ENCODE data around the gene PPIF. TPM values are rescaled to one million over a fixed set of nuclear protein-coding genes. Genes with fewer than 3 reads are reported as not detected.

Gene PPIF
- total and polyA plus RNA-seq, 2 donors (not counting 3 experiments of a cell fraction or from before 2014, with no cell fraction given): 50.7 to 51.2 TPM

DNA sequence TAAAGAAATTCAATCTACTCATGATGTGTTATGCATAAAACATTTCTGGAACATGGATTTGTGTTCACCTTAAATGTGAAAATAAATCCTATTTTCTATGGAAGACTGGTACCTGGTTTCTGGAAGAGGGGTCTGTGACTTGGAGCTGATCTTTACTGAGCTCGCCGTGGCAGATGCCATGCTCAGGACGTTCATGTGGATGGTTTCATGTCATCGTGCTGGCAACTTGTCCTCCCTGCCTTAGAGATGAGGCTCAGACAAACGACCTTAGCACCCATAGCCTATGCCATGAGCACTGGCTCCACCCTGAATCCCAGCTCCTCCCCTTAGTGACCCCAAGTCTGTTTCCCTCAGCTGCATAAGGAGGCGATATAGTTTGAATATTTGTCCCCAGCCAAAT, 7.3 kb downstream of the PPIF start:
- TF ChIP-seq, protein P1, sequence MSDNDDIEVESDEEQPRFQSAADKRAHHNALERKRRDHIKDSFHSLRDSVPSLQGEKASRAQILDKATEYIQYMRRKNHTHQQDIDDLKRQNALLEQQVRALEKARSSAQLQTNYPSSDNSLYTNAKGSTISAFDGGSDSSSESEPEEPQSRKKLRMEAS (IDR thresholded peaks at IDR 0.05; ENCODE audit: insufficient read depth, insufficient read length): no peak
- no peak for TF ChIP-seq FOS (IDR thresholded peaks at IDR 0.05; ENCODE audit: borderline replicate concordance, insufficient read depth, low read length)
- TF ChIP-seq MYC (IDR thresholded peaks at IDR 0.05; ENCODE audit: low read depth, low read length): no peak
- Histone ChIP-seq H3K9ac (replicated peaks; ENCODE audit: extremely low read depth, insufficient read depth, low read length) (no peak overlapping the region), H3K4me3 (replicated peaks in 1 of 3; ENCODE audit: insufficient read depth in 1 of 3, low read depth in 1 of 3, low read length in 3 of 3) (no peak overlapping the region), H3K4me1 (ENCODE audit: control insufficient read depth, extremely low read depth, insufficient read depth, low read length) (no peaks in the 10 kb centered on the region), H2AFZ (ENCODE audit: low read depth, low read length) (no peak overlapping the region), H3K36me3 (ENCODE audit: control insufficient read depth in 2 of 2, extremely low read depth in 1 of 2, insufficient read depth in 2 of 2, low read length in 2 of 2) (peaks cover 7 to 36% of the 10 kb centered on the region in 2 experiments), H3K79me2 (ENCODE audit: control insufficient read depth, insufficient read depth, low read length) (no peaks in the 10 kb centered on the region), H3K4me2 (ENCODE audit: insufficient read depth, low read length) (no peak overlapping the region), H3K27me3 (ENCODE audit: control insufficient read depth in 2 of 2, insufficient read depth in 2 of 2, low read length in 2 of 2) (no peaks in the 10 kb centered on the region), H3K9me3 (replicated peaks; ENCODE audit: control insufficient read depth, insufficient read depth, low read length) (no peaks in the 10 kb centered on the region), H3K27ac (ENCODE audit: insufficient read depth, low read depth, low read length) (no peak overlapping the region), H3K9me1 (replicated peaks; ENCODE audit: control insufficient read depth, extremely low read depth, insufficient read depth, low read length) (no peaks in the 10 kb centered on the region), H4K20me1 (replicated peaks; ENCODE audit: control insufficient read depth, extremely low read depth, insufficient read depth, low read length) (no peaks in the 10 kb centered on the region)
- no TSS peak for BruUV-seq (replicated peaks)
- no peak for FAIRE-seq
- no peak for DNase-seq (ENCODE audit: low read depth, low spot score)
- intact Hi-C loops (cut with micrococcal nuclease) (no loop called here), dilution Hi-C loops (cut with MboI; ENCODE audit: extremely low pct_ligation_motif_present, low sequenced_read_pairs) (no loop called here)
- ChIA-PET CTCF (interaction anchor here (1.0 kb wide), 1 partner anchor 20 kb away, joined by 3 read pairs; no protein-coding TSS in a partner anchor), POLR2A (no interaction called here)

DNA sequence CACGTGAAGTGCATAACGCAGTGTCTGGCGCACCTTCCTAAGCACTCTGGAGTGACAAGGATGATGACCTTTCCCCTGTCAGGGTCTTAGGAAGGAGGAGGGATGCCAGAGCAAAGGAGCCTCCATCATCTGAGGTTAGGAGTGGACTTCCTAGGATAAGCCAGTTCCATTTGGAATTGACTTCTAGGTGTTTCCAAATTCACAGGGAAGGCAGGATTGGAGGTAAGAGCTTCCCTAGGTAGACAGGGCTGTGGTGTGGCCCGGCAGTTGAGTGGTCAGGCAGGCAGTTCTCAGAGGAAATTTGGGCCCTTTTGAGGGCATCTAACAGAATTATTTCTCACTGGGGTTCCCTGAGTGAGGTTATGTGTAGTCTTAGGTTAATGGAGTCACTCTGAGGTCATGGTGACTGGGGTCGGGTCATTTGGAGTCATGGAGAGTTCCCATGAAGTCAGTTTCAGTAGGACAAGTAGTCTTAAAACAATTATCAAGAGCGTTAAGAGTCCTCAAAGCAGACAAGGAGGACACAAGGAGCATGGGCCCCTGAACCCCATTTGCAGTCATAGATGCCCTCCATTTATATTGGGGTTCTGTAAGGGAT, 8.2 kb downstream of the PPIF start:
- intact Hi-C loops (cut with micrococcal nuclease) (no loop called here), dilution Hi-C loops (cut with MboI; ENCODE audit: extremely low pct_ligation_motif_present, low sequenced_read_pairs) (no loop called here)
- no peaks in the 10 kb centered on the region for H3K9me3 ChIP-seq (replicated peaks; ENCODE audit: control insufficient read depth, insufficient read depth, low read length)
- H3K4me1 ChIP-seq (ENCODE audit: control insufficient read depth, extremely low read depth, insufficient read depth, low read length): no peaks in the 10 kb centered on the region
- TF ChIP-seq EZH2 (IDR thresholded peaks at IDR 0.05; ENCODE audit: borderline replicate concordance, low read depth, low read length, severe bottlenecking) (no peak), JUN (IDR thresholded peaks at IDR 0.05; ENCODE audit: borderline replicate concordance, insufficient read depth, insufficient read length, low read depth) (no peak), GATA2 (IDR thresholded peaks at IDR 0.05; ENCODE audit: insufficient read depth, insufficient read length, low read depth, low read length) (no peak), FOS (IDR thresholded peaks at IDR 0.05; ENCODE audit: borderline replicate concordance, insufficient read depth, low read length) (no peak), POLR2AphosphoS5 (IDR thresholded peaks at IDR 0.05; ENCODE audit: insufficient read depth, low read depth, low read length) (no peak), MYC (IDR thresholded peaks at IDR 0.05; ENCODE audit: low read depth, low read length) (no peak), POLR2A (IDR thresholded peaks at IDR 0.05; ENCODE audit: low read depth, low read length) (no peak)
- TF ChIP-seq, protein P1 (IDR thresholded peaks at IDR 0.05; ENCODE audit: insufficient read depth, insufficient read length): no peak
- TF ChIP-seq, protein P2, sequence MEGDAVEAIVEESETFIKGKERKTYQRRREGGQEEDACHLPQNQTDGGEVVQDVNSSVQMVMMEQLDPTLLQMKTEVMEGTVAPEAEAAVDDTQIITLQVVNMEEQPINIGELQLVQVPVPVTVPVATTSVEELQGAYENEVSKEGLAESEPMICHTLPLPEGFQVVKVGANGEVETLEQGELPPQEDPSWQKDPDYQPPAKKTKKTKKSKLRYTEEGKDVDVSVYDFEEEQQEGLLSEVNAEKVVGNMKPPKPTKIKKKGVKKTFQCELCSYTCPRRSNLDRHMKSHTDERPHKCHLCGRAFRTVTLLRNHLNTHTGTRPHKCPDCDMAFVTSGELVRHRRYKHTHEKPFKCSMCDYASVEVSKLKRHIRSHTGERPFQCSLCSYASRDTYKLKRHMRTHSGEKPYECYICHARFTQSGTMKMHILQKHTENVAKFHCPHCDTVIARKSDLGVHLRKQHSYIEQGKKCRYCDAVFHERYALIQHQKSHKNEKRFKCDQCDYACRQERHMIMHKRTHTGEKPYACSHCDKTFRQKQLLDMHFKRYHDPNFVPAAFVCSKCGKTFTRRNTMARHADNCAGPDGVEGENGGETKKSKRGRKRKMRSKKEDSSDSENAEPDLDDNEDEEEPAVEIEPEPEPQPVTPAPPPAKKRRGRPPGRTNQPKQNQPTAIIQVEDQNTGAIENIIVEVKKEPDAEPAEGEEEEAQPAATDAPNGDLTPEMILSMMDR (IDR thresholded peaks at IDR 0.05; ENCODE audit: extremely low read depth in 1 of 2, insufficient read depth in 1 of 2, low read depth in 1 of 2, low read length in 2 of 2): no peak
- ChIA-PET CTCF (no interaction called here), POLR2A (no interaction called here)
- DNase-seq (ENCODE audit: low read depth, low spot score): no peak
- no peak overlapping the region for H3K27ac ChIP-seq (ENCODE audit: insufficient read depth, low read depth, low read length)
- H2AFZ ChIP-seq (ENCODE audit: low read depth, low read length): no peak overlapping the region
- peaks cover 3 to 28% of the 10 kb centered on the region in 2 experiments for H3K36me3 ChIP-seq (ENCODE audit: control insufficient read depth in 2 of 2, extremely low read depth in 1 of 2, insufficient read depth in 2 of 2, low read length in 2 of 2)
- no peak overlapping the region for H3K4me2 ChIP-seq (ENCODE audit: insufficient read depth, low read length)
- H3K9ac ChIP-seq (replicated peaks; ENCODE audit: extremely low read depth, insufficient read depth, low read length): no peak overlapping the region
- no peaks in the 10 kb centered on the region for H3K79me2 ChIP-seq (ENCODE audit: control insufficient read depth, insufficient read depth, low read length)
- no peaks in the 10 kb centered on the region for H3K9me1 ChIP-seq (replicated peaks; ENCODE audit: control insufficient read depth, extremely low read depth, insufficient read depth, low read length)
- no TSS peak for BruUV-seq (replicated peaks)
- no peaks in the 10 kb centered on the region for H3K27me3 ChIP-seq (ENCODE audit: control insufficient read depth in 2 of 2, insufficient read depth in 2 of 2, low read length in 2 of 2)
- no peaks in the 10 kb centered on the region for H4K20me1 ChIP-seq (replicated peaks; ENCODE audit: control insufficient read depth, extremely low read depth, insufficient read depth, low read length)
- H3K4me3 ChIP-seq (replicated peaks in 1 of 3; ENCODE audit: insufficient read depth in 1 of 3, low read depth in 1 of 3, low read length in 3 of 3): no peak overlapping the region
- FAIRE-seq: no peak
